CD4-positive, alpha-beta T cell (primary cell): ENCODE data around the gene MACROD2. TPM values are rescaled to one million over a fixed set of nuclear protein-coding genes. Genes with fewer than 3 reads are reported as not detected.

Experiments used
- ATAC-seq: fragments of 200-7000 bp; cut with Tn5 transposase; one replicate; pipeline ENCODE4 v1.10.0; 2022; ENCODE audit warnings: mild to moderate bottlenecking; ENCODE audit not compliant: poor library complexity
- CTCF ChIA-PET: fragments of 350-600 bp; sonication (Branson Sonifier 250); formaldehyde crosslinking; loops from one replicate; lab custom pipeline; 2021; ENCODE audit warnings: antibody characterized with exemption, inconsistent platforms; lab: Charles Lee
- POLR2A ChIA-PET: fragments of 350-600 bp; sonication (Branson Sonifier 250); formaldehyde crosslinking; loops from one replicate; lab custom pipeline; 2021; ENCODE audit warnings: antibody characterized with exemption, inconsistent platforms; lab: Charles Lee
- DNase-seq, 14 experiments: peaks; one replicate each; pipeline ENCODE4 v3.0.0-alpha.2; 2013 to 2020; ENCODE audit warnings: mixed read lengths in 2 of 14
- H3K27ac ChIP-seq, 2 donors: one replicate each; pipeline versions ENCODE4 v1.5.1 to v1.7.0; 2013; ENCODE audit warnings: low read length in 2 of 2, low read depth in 1 of 2, mild to moderate bottlenecking in 1 of 2
- H3K27me3 ChIP-seq, 2 experiments: 1 replicate in 1 of 2; 2 replicates in 1 of 2; pipeline versions ENCODE4 v1.6.1 to v1.7.0; 2013; ENCODE audit warnings: low read length in 2 of 2, control low read depth in 1 of 2, mild to moderate bottlenecking in 1 of 2, moderate library complexity in 1 of 2; ENCODE audit not compliant: insufficient read depth in 2 of 2, control insufficient read depth in 1 of 2
- H3K36me3 ChIP-seq: one replicate; pipeline ENCODE4 v1.6.1; 2013; ENCODE audit warnings: low read length, control low read depth; ENCODE audit not compliant: insufficient read depth
- H3K4me1 ChIP-seq: one replicate; pipeline ENCODE4 v1.6.1; 2013; ENCODE audit warnings: low read length, control low read depth; ENCODE audit not compliant: insufficient read depth
- H3K4me3 ChIP-seq: one replicate; pipeline ENCODE4 v1.5.1; 2013; ENCODE audit warnings: mild to moderate bottlenecking, low read length, moderate library complexity
- H3K9me3 ChIP-seq, 2 experiments: 1 replicate in 1 of 2; 2 replicates in 1 of 2; pipeline versions ENCODE4 v1.6.1 to v1.7.0; 2013; ENCODE audit warnings: low read length in 2 of 2, mild to moderate bottlenecking in 2 of 2, control low read depth in 1 of 2, moderate library complexity in 1 of 2; ENCODE audit not compliant: control insufficient read depth in 1 of 2, insufficient read depth in 1 of 2
- H3K27ac Mint-ChIP-seq: one replicate; pipeline ENCODE4 v1.8.0; 2020; ENCODE audit warnings: mixed read lengths
- H3K27me3 Mint-ChIP-seq: one replicate; pipeline ENCODE4 v1.8.0; 2021; ENCODE audit warnings: mixed read lengths
- H3K36me3 Mint-ChIP-seq: one replicate; pipeline ENCODE4 v1.8.0; 2021; ENCODE audit warnings: low read depth, mixed read lengths
- H3K4me1 Mint-ChIP-seq: one replicate; pipeline ENCODE4 v1.8.0; 2021; ENCODE audit warnings: low read depth, mixed read lengths
- H3K4me3 Mint-ChIP-seq: one replicate; pipeline ENCODE4 v1.8.0; 2020; ENCODE audit warnings: mild to moderate bottlenecking, mixed read lengths
- H3K9me3 Mint-ChIP-seq: one replicate; pipeline ENCODE4 v1.8.0; 2020; ENCODE audit warnings: mixed read lengths
- intact Hi-C, 2 experiments: fragments of 100-400 bp; cut with DNase I in 1 of 2; cut with micrococcal nuclease in 1 of 2; formaldehyde crosslinking; loops; one replicate each; pipeline versions ENCODE4 v1.15.1 to v1.9.0; 2023 to 2025; cut with DNase I, micrococcal nuclease
- total RNA-seq, 174 experiments: library from RNA in 2 of 174; stranded (reverse) in 2 of 174; gene quantifications; one replicate each; pipeline ENCODE4 v1.2.3 and lab custom pipeline; 2021 to 2026
- TF ChIP-seq, protein P1 (sequence below): fragments of 200-600 bp; IDR thresholded peaks from one replicate; pipeline ENCODE4 v1.8.0; 2022; ENCODE audit warnings: antibody characterized with exemption, mild to moderate bottlenecking

Gene MACROD2
- total RNA-seq, 2 experiments from 2014 or later, result not detected

DNA sequence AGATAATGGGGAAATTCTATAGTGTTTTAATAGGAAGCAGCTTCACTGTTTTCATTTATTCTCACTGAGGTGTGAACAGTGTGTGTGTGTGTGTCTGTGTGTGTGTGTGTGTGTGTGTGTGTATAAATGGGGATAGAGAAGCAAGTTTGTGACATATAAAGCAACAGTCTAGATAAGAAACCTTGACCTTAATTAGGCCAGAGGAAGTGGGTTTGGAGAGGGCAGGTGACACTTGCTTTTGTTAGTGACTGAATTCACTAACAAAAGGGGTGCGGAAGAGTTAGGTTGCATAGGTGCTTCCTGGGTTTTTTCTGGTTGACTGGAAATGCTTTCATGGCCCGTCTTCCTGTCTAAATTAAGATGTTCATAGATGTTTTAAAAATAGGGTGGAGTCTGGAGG, 857.8 kb downstream of the MACROD2 start:
- intact Hi-C loops, result no loop called here
- no peak overlapping the region for H3K4me3 Mint-ChIP-seq
- ChIA-PET CTCF (interaction anchor here (1.3 kb wide), 1 partner anchor 13 kb away, joined by 4 read pairs; no protein-coding TSS in a partner anchor), POLR2A (no interaction called here)
- no peak overlapping the region for H3K27ac Mint-ChIP-seq
- ATAC-seq (no peak), DNase-seq (no peak)
- H3K9me3 Mint-ChIP-seq, result no peaks in the 10 kb centered on the region
- no peaks in the 10 kb centered on the region for H3K36me3 Mint-ChIP-seq
- H3K4me1 Mint-ChIP-seq, result no peaks in the 10 kb centered on the region
- Histone ChIP-seq H3K9me3 (peaks cover 6 to 12% of the 10 kb centered on the region in 2 experiments), H3K36me3 (no peaks in the 10 kb centered on the region), H3K27ac (no peak overlapping the region), H3K4me3 (no peak overlapping the region), H3K4me1 (no peaks in the 10 kb centered on the region), H3K27me3 (no peaks in the 10 kb centered on the region)
- no peaks in the 10 kb centered on the region for H3K27me3 Mint-ChIP-seq
- TF ChIP-seq, protein P1, sequence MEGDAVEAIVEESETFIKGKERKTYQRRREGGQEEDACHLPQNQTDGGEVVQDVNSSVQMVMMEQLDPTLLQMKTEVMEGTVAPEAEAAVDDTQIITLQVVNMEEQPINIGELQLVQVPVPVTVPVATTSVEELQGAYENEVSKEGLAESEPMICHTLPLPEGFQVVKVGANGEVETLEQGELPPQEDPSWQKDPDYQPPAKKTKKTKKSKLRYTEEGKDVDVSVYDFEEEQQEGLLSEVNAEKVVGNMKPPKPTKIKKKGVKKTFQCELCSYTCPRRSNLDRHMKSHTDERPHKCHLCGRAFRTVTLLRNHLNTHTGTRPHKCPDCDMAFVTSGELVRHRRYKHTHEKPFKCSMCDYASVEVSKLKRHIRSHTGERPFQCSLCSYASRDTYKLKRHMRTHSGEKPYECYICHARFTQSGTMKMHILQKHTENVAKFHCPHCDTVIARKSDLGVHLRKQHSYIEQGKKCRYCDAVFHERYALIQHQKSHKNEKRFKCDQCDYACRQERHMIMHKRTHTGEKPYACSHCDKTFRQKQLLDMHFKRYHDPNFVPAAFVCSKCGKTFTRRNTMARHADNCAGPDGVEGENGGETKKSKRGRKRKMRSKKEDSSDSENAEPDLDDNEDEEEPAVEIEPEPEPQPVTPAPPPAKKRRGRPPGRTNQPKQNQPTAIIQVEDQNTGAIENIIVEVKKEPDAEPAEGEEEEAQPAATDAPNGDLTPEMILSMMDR, result no peak

DNA sequence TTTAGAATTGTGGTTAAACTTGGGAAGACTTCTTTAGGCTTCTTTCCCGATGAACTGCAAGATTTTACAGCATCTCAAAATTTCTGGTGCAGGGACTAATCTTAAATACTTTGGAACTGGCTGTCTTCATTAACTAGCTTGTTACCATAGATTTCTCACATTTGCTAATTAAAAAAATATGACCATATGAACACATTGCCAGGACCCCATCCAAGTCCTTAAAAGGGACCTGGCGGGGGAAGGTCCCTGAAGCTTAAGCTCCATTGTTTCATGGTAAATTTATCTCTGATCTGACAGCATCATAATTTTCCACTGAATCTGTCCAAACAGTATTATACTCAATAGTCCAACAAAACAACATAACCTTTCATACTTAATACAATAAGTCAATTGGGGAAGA, 859.9 kb downstream of the MACROD2 start:
- ATAC-seq (no peak), DNase-seq (no peak)
- TF ChIP-seq, protein P1, result no peak
- Histone ChIP-seq H3K27me3 (no peaks in the 10 kb centered on the region), H3K4me3 (no peak overlapping the region), H3K27ac (no peak overlapping the region), H3K36me3 (no peaks in the 10 kb centered on the region), H3K4me1 (no peaks in the 10 kb centered on the region), H3K9me3 (peaks cover 6 to 13% of the 10 kb centered on the region in 2 experiments)
- H3K27me3 Mint-ChIP-seq, result no peaks in the 10 kb centered on the region
- intact Hi-C loops, result no loop called here
- no peaks in the 10 kb centered on the region for H3K9me3 Mint-ChIP-seq
- H3K4me1 Mint-ChIP-seq, result no peaks in the 10 kb centered on the region
- ChIA-PET CTCF (no interaction called here), POLR2A (no interaction called here)
- H3K4me3 Mint-ChIP-seq, result no peak overlapping the region
- H3K36me3 Mint-ChIP-seq, result no peaks in the 10 kb centered on the region
- H3K27ac Mint-ChIP-seq, result no peak overlapping the region

DNA sequence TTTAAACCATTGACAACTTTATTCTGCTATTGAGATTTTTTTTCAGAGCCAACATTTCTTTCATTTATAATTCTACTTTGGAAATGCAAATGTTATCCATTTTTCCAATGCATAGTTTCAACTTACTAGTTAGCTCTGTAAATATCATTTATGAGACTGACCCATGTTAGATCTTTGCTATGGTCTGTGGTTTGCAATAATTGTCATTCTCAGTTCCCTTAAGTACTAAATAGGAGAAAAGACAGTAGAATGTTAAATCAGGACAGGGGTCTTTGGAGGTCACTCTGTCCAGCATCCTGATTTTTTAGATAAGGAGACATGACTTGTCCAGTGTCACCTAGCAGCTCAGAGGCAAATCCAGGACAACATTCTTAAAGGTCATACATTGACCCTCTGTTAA, 864.3 kb downstream of the MACROD2 start:
- H3K4me3 ChIP-seq, result no peak overlapping the region
- peaks cover 0 to 7% of the 10 kb centered on the region in 2 experiments for H3K9me3 ChIP-seq
- H3K4me3 Mint-ChIP-seq, result no peak overlapping the region
- no peak for ATAC-seq
- H3K36me3 Mint-ChIP-seq, result no peaks in the 10 kb centered on the region
- ChIA-PET CTCF (no interaction called here), POLR2A (no interaction called here)
- no peaks in the 10 kb centered on the region for H3K9me3 Mint-ChIP-seq
- TF ChIP-seq, protein P1, result no peak
- no peaks in the 10 kb centered on the region for H3K27me3 Mint-ChIP-seq
- intact Hi-C loops, result no loop called here
- no peak for DNase-seq
- H3K27me3 ChIP-seq, result no peaks in the 10 kb centered on the region
- no peak overlapping the region for H3K27ac Mint-ChIP-seq
- H3K4me1 Mint-ChIP-seq, result no peaks in the 10 kb centered on the region
- H3K4me1 ChIP-seq, result no peaks in the 10 kb centered on the region
- no peaks in the 10 kb centered on the region for H3K36me3 ChIP-seq
- no peak overlapping the region for H3K27ac ChIP-seq
